Heart right ventricle (tissue), 16 donors: Measurements from ENCODE around the gene KCNH3. TPM values are rescaled to one million over a fixed set of nuclear protein-coding genes. Genes with fewer than 3 reads are reported as not detected.

Source experiments
- ATAC-seq, 8 donors: fragments of 200-7000 bp; cut with Tn5 transposase; one replicate each; pipeline ENCODE4 v1.9.1; 2020; ENCODE audit warnings: mild to moderate bottlenecking in 8 of 8, moderate library complexity in 8 of 8, moderate number of reproducible peaks in 1 of 8
- DNase-seq, 2 donors: peaks; one replicate each; pipeline ENCODE4 v3.0.0-alpha.2; 2020
- H3K27ac ChIP-seq, 10 donors: fragments of 200-600 bp; sonication (generic) in 2 of 10; one replicate each; pipeline versions ENCODE4 v1.5.0 to v1.8.0; 2020 to 2022; ENCODE audit warnings: mild to moderate bottlenecking in 3 of 10
- H3K27me3 ChIP-seq, 7 donors: fragments of 200-600 bp; one replicate each; pipeline ENCODE4 v1.8.0; 2021 to 2022; ENCODE audit warnings: mild to moderate bottlenecking in 2 of 7
- H3K36me3 ChIP-seq, 9 donors: fragments of 200-600 bp; sonication (generic) in 1 of 9; one replicate each; pipeline versions ENCODE4 v1.5.0 to v1.8.0; 2020 to 2022; ENCODE audit warnings: mild to moderate bottlenecking in 2 of 9
- H3K4me1 ChIP-seq, 9 donors: fragments of 200-600 bp; sonication (generic) in 1 of 9; one replicate each; pipeline versions ENCODE4 v1.5.0 to v1.8.0; 2020 to 2022; ENCODE audit warnings: mild to moderate bottlenecking in 4 of 9
- H3K4me3 ChIP-seq, 10 donors: fragments of 200-600 bp; sonication (generic) in 2 of 10; one replicate each; pipeline versions ENCODE4 v1.5.0 to v1.8.0; 2020 to 2022; ENCODE audit warnings: mild to moderate bottlenecking in 7 of 10, moderate library complexity in 2 of 10
- H3K9me3 ChIP-seq, 11 donors: fragments of 200-600 bp in 10 of 11; sonication (generic) in 2 of 11; one replicate each; pipeline versions ENCODE4 v1.5.0 to v1.8.0; 2013 to 2022; ENCODE audit warnings: mild to moderate bottlenecking in 2 of 11, control low read depth in 1 of 11, moderate library complexity in 1 of 11
- WGBS, 2 donors: extraction: QIAGEN DNeasy Blood & Tissue Kit; methylation state at CpG; one replicate each; pipeline ENCODE4 v1.1.7; 2013; ENCODE audit warnings: inconsistent platforms in 1 of 2; 5-methylcytosine and 5-hydroxymethylcytosine counted together
- intact Hi-C, 10 donors: fragments of 100-400 bp; cut with DNase I; formaldehyde crosslinking; loops; one replicate each; pipeline versions ENCODE4 v1.11.1 to v1.14.2; 2022
- polyA plus RNA-seq, 2 donors: library from polyadenylated mRNA; stranded (reverse); fragments of 200-250 nt; gene quantifications; one replicate each; pipeline ENCODE4 v1.2.3, GENCODE V29; 2013
- total RNA-seq, 10 donors: library from RNA; stranded (reverse); fragmentation: NEBNext Ultra II Directional in 3 of 10; extraction: Animal tissue kit (Norgen Biotek cat#: 25700) in 3 of 10; gene quantifications; one replicate each; pipeline versions ENCODE4 v1.2.1 to v1.2.4, GENCODE V29; 2021 to 2023
- TF ChIP-seq, protein P1 (sequence below), 9 donors: fragments of 200-600 bp; sonication (generic) in 2 of 9; IDR thresholded peaks; one replicate each; pipeline versions ENCODE4 v1.5.0 to v1.8.0; 2021 to 2022; ENCODE audit warnings: antibody characterized with exemption in 9 of 9, mild to moderate bottlenecking in 5 of 9, moderate library complexity in 1 of 9
- donor health status: Arrhythmogenic right ventricular cardiomyopathy.
- donor health status: ischemic (EF 13 %, LVEDD 7.1; RV severe dilation, severe dysfunction).
- donor health status: healthy with polysubstance abuse.
- donor health status: DM: no; HTN: yes; CAD: no.
- donor health status: DM: no; HTN: no; CAD: no.
- donor health status: ischemic (EF 25% LVEDD 6.9; RV normal size, moderate dysfunction).
- donor health status: ischemic (EF 25% LVEDD 5.7; RV mildly dilated, moderate dysfunction).
- donor health status: healthy.
- donor health status: DM: yes; HTN: yes; CAD: no.
- donor health status: Ischemic cardiomyopathy.
- donor health status: ischemic (EF 35%, LVEDD 5.7; RV mildly dilated, moderate dysfunction).
- donor health status: nonischemic (EF 11% LVEDD 7.7; RV severe dilation, severe dysfunction).
- donor health status: DM: yes; HTN: yes; CAD: no.
- donor health status: PGD.
- donor health status: ischemic (EF 29% LVEDD 5.4; RV normal size, mild dysfunction).
- donor health status: nonischemic (EF 23%, LVEDD 6.1; RV moderate dilation, normal function).

The KCNH3 gene
- total and polyA plus RNA-seq, 12 donors: 0.16 to 2.0 (median 0.26) TPM

DNA sequence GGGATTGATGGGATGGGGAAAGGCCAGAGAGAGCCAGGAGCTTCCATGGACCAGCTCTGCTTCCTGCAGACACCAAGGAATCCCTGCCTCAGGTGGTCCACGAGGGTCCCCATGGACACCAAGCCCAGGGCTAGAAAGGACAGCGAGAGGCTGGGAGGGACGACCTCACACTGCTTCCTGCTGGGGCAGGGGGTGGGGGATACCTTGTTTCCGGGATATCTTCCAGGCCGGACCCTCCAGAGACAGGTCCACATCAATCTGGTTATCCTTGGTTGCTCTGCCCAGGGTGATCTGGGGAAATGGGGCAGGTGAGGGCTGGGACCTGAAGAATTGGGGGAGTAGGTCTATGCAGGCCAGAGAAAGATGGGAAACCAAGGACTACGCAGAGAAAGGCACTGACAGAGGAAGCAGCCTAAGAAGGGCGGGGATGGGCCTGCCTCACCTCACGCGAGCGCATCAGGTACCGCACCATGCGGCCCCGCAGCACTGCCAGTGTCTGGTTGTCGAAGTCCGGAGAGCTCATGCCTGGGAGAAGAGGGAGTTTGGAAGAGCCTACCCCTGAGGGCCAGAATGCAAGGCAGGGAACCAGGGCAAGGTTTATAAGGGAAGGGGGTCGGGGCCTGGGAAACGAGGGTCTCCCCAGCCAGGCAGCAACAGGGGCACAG lies 20.3 kb downstream of the KCNH3 start:
- Histone ChIP-seq H3K9me3 (no peaks in the 10 kb centered on the region), H3K27me3 (no peaks in the 10 kb centered on the region), H3K4me3 (no peak overlapping the region), H3K36me3 (peaks cover 4 to 85% (median 60%) of the 10 kb centered on the region in 9 donors), H3K27ac (no peak overlapping the region), H3K4me1 (peaks cover 0 to 6% (median 1%) of the 10 kb centered on the region in 9 donors)
- TF ChIP-seq, protein P1, sequence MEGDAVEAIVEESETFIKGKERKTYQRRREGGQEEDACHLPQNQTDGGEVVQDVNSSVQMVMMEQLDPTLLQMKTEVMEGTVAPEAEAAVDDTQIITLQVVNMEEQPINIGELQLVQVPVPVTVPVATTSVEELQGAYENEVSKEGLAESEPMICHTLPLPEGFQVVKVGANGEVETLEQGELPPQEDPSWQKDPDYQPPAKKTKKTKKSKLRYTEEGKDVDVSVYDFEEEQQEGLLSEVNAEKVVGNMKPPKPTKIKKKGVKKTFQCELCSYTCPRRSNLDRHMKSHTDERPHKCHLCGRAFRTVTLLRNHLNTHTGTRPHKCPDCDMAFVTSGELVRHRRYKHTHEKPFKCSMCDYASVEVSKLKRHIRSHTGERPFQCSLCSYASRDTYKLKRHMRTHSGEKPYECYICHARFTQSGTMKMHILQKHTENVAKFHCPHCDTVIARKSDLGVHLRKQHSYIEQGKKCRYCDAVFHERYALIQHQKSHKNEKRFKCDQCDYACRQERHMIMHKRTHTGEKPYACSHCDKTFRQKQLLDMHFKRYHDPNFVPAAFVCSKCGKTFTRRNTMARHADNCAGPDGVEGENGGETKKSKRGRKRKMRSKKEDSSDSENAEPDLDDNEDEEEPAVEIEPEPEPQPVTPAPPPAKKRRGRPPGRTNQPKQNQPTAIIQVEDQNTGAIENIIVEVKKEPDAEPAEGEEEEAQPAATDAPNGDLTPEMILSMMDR (IDR thresholded peaks at IDR 0.05): no peak
- ATAC-seq (no peak), DNase-seq (no peak)
- WGBS, 2 donors: 92 to 95% methylated on average over 17 of the region's 17 CpGs
- intact Hi-C loops: no loop called here

DNA sequence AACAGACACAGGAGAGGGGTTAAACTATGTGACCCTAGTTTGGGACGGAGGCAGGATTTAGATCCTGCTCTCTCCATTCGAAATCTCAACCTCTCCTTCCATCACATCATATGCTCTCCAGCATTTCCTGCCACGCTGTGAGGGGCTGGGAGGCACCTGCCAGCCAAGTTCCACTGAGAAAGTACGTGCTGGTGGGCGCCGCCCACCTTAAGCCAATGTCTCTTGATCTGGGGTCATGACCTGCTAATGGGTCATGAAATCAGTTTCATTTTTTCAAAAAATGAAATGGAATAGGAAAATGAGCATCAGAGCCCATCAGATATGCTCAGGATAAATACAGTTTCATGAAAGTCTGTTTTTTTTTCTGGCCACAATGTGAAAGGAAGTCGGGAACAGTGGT lies 21.9 kb downstream of the KCNH3 start:
- Histone ChIP-seq H3K4me1 (peaks cover 5 to 22% (median 16%) of the 10 kb centered on the region in 9 donors), H3K27ac (no peak overlapping the region), H3K36me3 (peaks cover 4 to 100% (median 68%) of the 10 kb centered on the region in 9 donors), H3K9me3 (no peaks in the 10 kb centered on the region), H3K4me3 (no peak overlapping the region), H3K27me3 (no peaks in the 10 kb centered on the region)
- ATAC-seq: no peak
- DNase-seq: no peak
- TF ChIP-seq, protein P1 (IDR thresholded peaks at IDR 0.05): no peak
- intact Hi-C loops: no loop called here
- WGBS, 2 donors: 90 to 92% methylated on average over 7 of the region's 7 CpGs

DNA sequence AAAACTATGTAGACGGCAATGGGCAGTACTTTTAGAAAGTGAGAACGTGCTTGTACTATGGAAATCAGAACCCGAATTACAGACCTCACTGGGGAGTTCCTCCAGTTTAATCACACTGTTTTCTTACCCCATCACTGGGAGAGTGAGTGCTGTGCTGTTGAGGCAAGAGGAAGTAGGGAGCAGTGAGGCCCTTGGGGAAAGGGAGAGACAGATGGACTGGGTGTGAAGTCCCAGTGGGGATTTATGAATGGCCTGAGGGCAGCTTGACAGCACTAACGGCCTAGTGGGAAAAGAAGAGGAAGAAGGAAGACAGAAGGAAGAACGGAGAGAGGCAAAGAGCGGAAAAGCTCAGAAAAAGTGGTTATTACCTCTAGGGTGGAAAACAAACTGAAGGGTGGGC lies 23.4 kb downstream of the KCNH3 start:
- intact Hi-C loops: no loop called here
- TF ChIP-seq, protein P1 (IDR thresholded peaks at IDR 0.05): no peak
- Histone ChIP-seq H3K9me3 (no peaks in the 10 kb centered on the region), H3K4me3 (no peak overlapping the region), H3K27me3 (no peaks in the 10 kb centered on the region), H3K4me1 (peaks cover 15 to 37% (median 25%) of the 10 kb centered on the region in 9 donors), H3K27ac (no peak overlapping the region), H3K36me3 (peaks cover 4 to 88% (median 68%) of the 10 kb centered on the region in 9 donors)
- DNase-seq (no peak), ATAC-seq (no peak)
- WGBS, 2 donors: 78 to 85% methylated on average over 6 of the region's 6 CpGs

DNA sequence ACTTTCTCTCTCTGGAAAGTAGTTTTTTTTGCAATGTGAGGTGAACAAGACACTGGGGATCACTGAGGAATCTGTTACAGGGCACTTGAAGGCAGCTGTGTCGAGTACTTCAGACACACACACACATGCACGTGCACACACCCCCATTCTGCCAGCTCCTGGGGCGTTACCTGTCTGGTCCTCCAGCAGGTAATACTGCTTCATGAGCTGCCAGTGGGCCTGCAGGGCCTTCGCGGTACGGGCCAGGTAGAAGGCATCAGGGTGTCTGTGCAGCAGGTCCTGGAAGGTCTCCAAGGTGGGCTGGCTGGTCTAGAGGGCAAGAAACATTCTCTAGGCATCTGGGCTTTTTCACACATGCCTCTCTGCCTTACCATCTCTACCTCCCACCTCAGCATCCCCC lies 24.0 kb downstream of the KCNH3 start:
- DNase-seq (no peak), ATAC-seq (no peak)
- Histone ChIP-seq H3K27me3 (no peaks in the 10 kb centered on the region), H3K4me1 (peaks cover 15 to 40% (median 25%) of the 10 kb centered on the region in 9 donors), H3K4me3 (no peak overlapping the region), H3K27ac (no peak overlapping the region), H3K36me3 (peaks cover 4 to 82% (median 68%) of the 10 kb centered on the region in 9 donors), H3K9me3 (no peaks in the 10 kb centered on the region)
- TF ChIP-seq, protein P1 (IDR thresholded peaks at IDR 0.05): no peak
- intact Hi-C loops: no loop called here
- 92 to 95% methylated on average over 6 of the region's 6 CpGs for WGBS, 2 donors
